GM19328 (cell line): ENCODE measurements around the gene NKAPD1.

Experiments used
- ATAC-seq: cut with Tn5 transposase; IDR thresholded peaks from one replicate; pipeline ENCODE4 v1.9.1; 2021; ENCODE audit warnings: mild to moderate bottlenecking, moderate library complexity; ENCODE audit not compliant: unreplicated experiment

The NKAPD1 gene

GRCh38 chr11:112134473-112134872 is 60.4 kb downstream of the NKAPD1 start:
- ATAC-seq: no peak
